PC-9 (cell line): ENCODE data around the gene SLC25A11.

ENCODE experiments used
- CTCF ChIP-seq: fragments of 200-600 bp; sonication (generic); conservative IDR thresholded peaks from 2 replicates; pipeline ENCODE4 v1.6.1; 2017; ENCODE audit warnings: mixed run types, antibody characterized with exemption, mild to moderate bottlenecking, moderate library complexity
- EZH2 ChIP-seq: fragments of 200-600 bp; sonication (generic); IDR thresholded peaks from 2 replicates; pipeline ENCODE4 v1.8.0; 2017; ENCODE audit warnings: antibody characterized with exemption, low read depth

- TF ChIP-seq CTCF = no peak
- no peak for TF ChIP-seq EZH2
Observed at GRCh38 chr17:4950075-4950745, 10.4 kb upstream of the SLC25A11 start.
